Islet precursor cell (in vitro differentiated cells): ENCODE results near the gene ZC3H15.

Experiments
- DNase-seq: peaks from one replicate; pipeline ENCODE4 v3.0.0-alpha.2; 2018

Gene ZC3H15

GRCh38 chr2:186496401-186496800 lies 10.3 kb downstream of the ZC3H15 start:
- no peak for DNase-seq

- no peak for DNase-seq
Measured at GRCh38 chr2:186497928-186498327, 11.9 kb downstream of the ZC3H15 start.

GRCh38 chr2:186498834-186499233 lies 12.8 kb downstream of the ZC3H15 start:
- no peak for DNase-seq

- no peak for DNase-seq
Measured at GRCh38 chr2:186503827-186504606, 18.0 kb downstream of the ZC3H15 start.

GRCh38 chr2:186508263-186508662 lies 22.2 kb downstream of the ZC3H15 start:
- DNase-seq: no peak

GRCh38 chr2:186515376-186515775 lies 29.3 kb downstream of the ZC3H15 start:
- no peak for DNase-seq

- DNase-seq: no peak
Measured at GRCh38 chr2:186516396-186516795, 30.3 kb downstream of the ZC3H15 start.

- no peak for DNase-seq
Measured at GRCh38 chr2:186517090-186517489, 31.0 kb downstream of the ZC3H15 start.

- DNase-seq: no peak
Measured at GRCh38 chr2:186518291-186518690, 32.2 kb downstream of the ZC3H15 start.

- no peak for DNase-seq
Measured at GRCh38 chr2:186518945-186519344, 32.9 kb downstream of the ZC3H15 start.

GRCh38 chr2:186521570-186522153 lies 35.6 kb downstream of the ZC3H15 start:
- DNase-seq: peak; percentile 58

GRCh38 chr2:186522450-186522849 lies 36.4 kb downstream of the ZC3H15 start:
- no peak for DNase-seq

GRCh38 chr2:186523791-186524190 lies 37.7 kb downstream of the ZC3H15 start:
- no peak for DNase-seq

GRCh38 chr2:186526281-186526680 lies 40.2 kb downstream of the ZC3H15 start:
- no peak for DNase-seq

GRCh38 chr2:186530314-186530713 lies 44.3 kb downstream of the ZC3H15 start:
- DNase-seq: no peak

- DNase-seq: no peak
Measured at GRCh38 chr2:186531257-186531775, 45.3 kb downstream of the ZC3H15 start.

- DNase-seq: no peak
Measured at GRCh38 chr2:186532891-186533290, 46.8 kb downstream of the ZC3H15 start.

GRCh38 chr2:186533717-186534116 lies 47.7 kb downstream of the ZC3H15 start:
- DNase-seq: no peak

GRCh38 chr2:186534406-186534805 lies 48.3 kb downstream of the ZC3H15 start:
- no peak for DNase-seq

GRCh38 chr2:186535861-186536260 lies 49.8 kb downstream of the ZC3H15 start:
- DNase-seq: no peak

GRCh38 chr2:186537019-186537418 lies 51.0 kb downstream of the ZC3H15 start:
- no peak for DNase-seq

GRCh38 chr2:186540941-186541340 lies 54.9 kb downstream of the ZC3H15 start:
- DNase-seq: no peak

GRCh38 chr2:186542002-186542401 lies 55.9 kb downstream of the ZC3H15 start:
- peak; percentile 62 for DNase-seq

- DNase-seq: peak; percentile 73
Measured at GRCh38 chr2:186543561-186544131, 57.6 kb downstream of the ZC3H15 start.
